ENCODE results near the gene CCDC192. TPM values are rescaled to one million over a fixed set of nuclear protein-coding genes. Genes with fewer than 3 reads are reported as not detected.

The CCDC192 gene
- total and polyA plus RNA-seq, 10 of the 15 experiments (the other 5 are each of a cell fraction or from before 2014, with no cell fraction given), result 0.20 to 0.79 (median 0.32) TPM; not detected in 4

GRCh38 chr5:127985811-127986325 lies 282.7 kb downstream of the CCDC192 start:
- no peaks in the 10 kb centered on the region for H3K36me3 ChIP-seq (ENCODE audit: control insufficient read depth in 2 of 2, insufficient read depth in 2 of 2, low read length in 1 of 2)
- DNase-seq (ENCODE audit: low read depth, low spot score) (no peak), FAIRE-seq (no peak), ATAC-seq (no peak)
- no peak overlapping the region for H3K27ac ChIP-seq (ENCODE audit: control insufficient read depth, insufficient read depth)
- ChIA-PET SMC1A (ENCODE audit: uncharacterized antibody, unreplicated experiment) (no interaction called here), POLR2A (no interaction called here), RAD21 (ENCODE audit: unreplicated experiment) (no interaction called here), CTCF (no interaction called here)
- H3K9ac ChIP-seq (ENCODE audit: control insufficient read depth, insufficient read depth, low read length), result no peak overlapping the region
- H3K4me3 ChIP-seq, result no peak overlapping the region
- 98% methylated on average over 7 of the region's 7 CpGs for WGBS (ENCODE audit: insufficient coverage, insufficient replicate concordance, low lambda C conversion rate, missing lambda C conversion rate)
- no peaks in the 10 kb centered on the region for H3K4me1 ChIP-seq (ENCODE audit: control insufficient read depth, insufficient read depth, low read length)
- H3K4me2 ChIP-seq (ENCODE audit: control insufficient read depth, insufficient read depth), result no peak overlapping the region
- no peaks in the 10 kb centered on the region for H4K20me1 ChIP-seq (ENCODE audit: control insufficient read depth, insufficient read depth)
- BruUV-seq (replicated peaks), result no TSS peak
- intact Hi-C loops (cut with micrococcal nuclease; ENCODE audit: unreplicated experiment) (no loop called here), in situ Hi-C loops (cut with MboI) (no loop called here)
- H3K9me3 ChIP-seq (replicated peaks; ENCODE audit: control insufficient read depth, insufficient read depth, low read length), result no peaks in the 10 kb centered on the region
- H3K27me3 ChIP-seq (replicated peaks in 1 of 2; ENCODE audit: control insufficient read depth in 2 of 2, insufficient read depth in 2 of 2, low read length in 1 of 2), result no peaks in the 10 kb centered on the region
- no peaks in the 10 kb centered on the region for H3K79me2 ChIP-seq (ENCODE audit: control insufficient read depth, insufficient read depth, low read length)
- no peak for TF ChIP-seq ZNF687 (IDR thresholded peaks at IDR 0.05)
- TF ChIP-seq E2F4 (IDR thresholded peaks at IDR 0.05; ENCODE audit: low read depth, low read length), result no peak
- no peak overlapping the region for H2AFZ ChIP-seq (ENCODE audit: control insufficient read depth, low read depth, low read length)

Measured in GM12878 (cell line).